MG63 (cell line): ENCODE data around the gene SLC6A18. TPM values are rescaled to one million over a fixed set of nuclear protein-coding genes. Genes with fewer than 3 reads are reported as not detected.

Experiments used
- DNase-seq: peaks from one replicate; pipeline ENCODE4 v3.0.0-alpha.2; 2020
- H3K27me3 ChIP-seq: fragments of 250-450 bp; sonication (Bioruptor Pico); 2 replicates; pipeline ENCODE4 v1.5.1; 2020; ENCODE audit warnings: mild to moderate bottlenecking, moderate library complexity
- H3K36me3 ChIP-seq: fragments of 250-450 bp; sonication (Bioruptor Pico); 2 replicates; pipeline ENCODE4 v1.5.1; 2020; ENCODE audit warnings: mild to moderate bottlenecking, moderate library complexity
- H3K4me3 ChIP-seq: fragments of 250-450 bp; sonication (Bioruptor Pico); 2 replicates; pipeline ENCODE4 v1.5.1; 2020; ENCODE audit warnings: mild to moderate bottlenecking, moderate library complexity
- H3K9me3 ChIP-seq: fragments of 250-450 bp; sonication (Bioruptor Pico); 2 replicates; pipeline ENCODE4 v1.5.1; 2020; ENCODE audit warnings: mild to moderate bottlenecking, moderate library complexity
- total RNA-seq: library from RNA; depleted of rRNA; stranded (reverse); fragments of >200 nt; shearing (Covaris generic); gene quantifications from 2 replicates; pipeline ENCODE4 v1.2.3, GENCODE V29; 2014; ENCODE audit warnings: low replicate concordance

The SLC6A18 gene
- total RNA-seq, 1 experiment from 2014 or later: not detected

- Histone ChIP-seq H3K27me3 (peaks cover 65% of the 10 kb centered on the region), H3K4me3 (no peak overlapping the region), H3K9me3 (0 out of 2 replicates have a peak, but pooled peaks cover 2% of the 10 kb centered on the region), H3K36me3 (no peaks in the 10 kb centered on the region)
- DNase-seq: no peak
Measured at GRCh38 chr5:1249366-1250280, 24.4 kb downstream of the SLC6A18 start.

GRCh38 chr5:1251678-1252580, 26.7 kb downstream of the SLC6A18 start:
- no peak for DNase-seq
- H3K9me3 ChIP-seq: 0 out of 2 replicates have a peak, but pooled peaks cover 2% of the 10 kb centered on the region

GRCh38 chr5:1252681-1253080, 27.5 kb downstream of the SLC6A18 start:
- Histone ChIP-seq H3K36me3 (no peaks in the 10 kb centered on the region), H3K27me3 (peaks cover 34% of the 10 kb centered on the region), H3K9me3 (no peaks in the 10 kb centered on the region), H3K4me3 (no peak overlapping the region)
- DNase-seq: no peak

More at GRCh38 chr5:1251678-1252580, 26.7 kb downstream of the SLC6A18 start:
- no peaks in the 10 kb centered on the region for H3K36me3 ChIP-seq
- no peak overlapping the region for H3K4me3 ChIP-seq
- peaks cover 42% of the 10 kb centered on the region for H3K27me3 ChIP-seq

DNA sequence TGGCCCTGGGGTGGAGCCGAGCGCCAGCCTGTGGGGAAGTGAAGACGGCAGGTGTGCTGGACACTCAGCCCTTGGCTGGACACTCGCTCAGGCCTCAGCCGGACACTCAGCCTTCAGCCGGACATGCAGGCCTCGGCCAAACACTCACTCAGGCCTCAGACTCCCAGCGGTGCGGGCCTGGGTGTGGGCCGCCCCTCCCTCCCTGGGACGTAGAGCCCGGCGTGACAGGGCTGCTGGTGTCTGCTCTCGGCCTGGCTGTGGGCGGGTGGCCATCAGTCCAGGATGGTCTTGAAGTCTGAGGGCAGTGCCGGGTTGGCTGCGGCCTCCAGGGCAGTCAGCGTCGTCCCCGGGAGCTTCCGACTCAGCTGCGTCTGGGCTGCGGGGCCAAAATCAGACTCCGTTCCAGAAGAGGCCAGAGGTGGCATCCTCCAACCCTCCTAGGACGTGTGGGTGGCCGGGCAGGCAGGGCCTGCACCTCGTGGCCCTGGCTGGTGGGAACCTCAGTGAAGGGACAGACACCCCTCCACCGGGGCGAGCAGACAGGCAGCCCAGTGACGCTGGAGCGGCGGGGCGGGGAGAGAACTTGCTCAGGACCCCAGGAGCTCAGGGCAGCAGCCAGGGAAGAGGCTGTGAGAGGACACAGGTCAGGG, 28.4 kb downstream of the SLC6A18 start:
- no peaks in the 10 kb centered on the region for H3K36me3 ChIP-seq

DNA sequence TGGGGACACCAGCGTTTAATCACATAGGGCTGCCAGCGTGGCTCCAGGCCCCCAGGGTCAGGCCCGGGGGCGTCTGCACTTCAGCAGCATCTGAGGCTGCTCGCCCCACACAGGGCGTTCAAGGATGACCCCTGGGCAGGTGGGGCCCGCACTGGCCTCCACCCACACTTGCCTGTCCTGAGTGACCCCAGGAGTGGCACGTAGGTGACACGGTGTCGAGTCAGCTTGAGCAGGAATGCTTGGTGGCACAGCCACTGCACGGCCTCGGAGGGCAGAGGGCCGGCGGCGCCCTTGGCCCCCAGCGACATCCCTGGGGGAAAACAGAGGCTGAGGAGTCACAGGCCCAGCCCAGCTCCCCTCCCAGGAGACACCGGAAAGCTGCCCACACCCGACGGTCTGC, 29.0 kb downstream of the SLC6A18 start:
- no peaks in the 10 kb centered on the region for H3K36me3 ChIP-seq
- peaks cover 19% of the 10 kb centered on the region for H3K27me3 ChIP-seq
- no peak overlapping the region for H3K4me3 ChIP-seq
- no peaks in the 10 kb centered on the region for H3K9me3 ChIP-seq
- no peak for DNase-seq

More for the DNA sequence above, 28.4 kb downstream of the SLC6A18 start:
- H3K4me3 ChIP-seq: no peak overlapping the region
- H3K9me3 ChIP-seq: no peaks in the 10 kb centered on the region
- no peak for DNase-seq
- H3K27me3 ChIP-seq: peaks cover 25% of the 10 kb centered on the region

DNA sequence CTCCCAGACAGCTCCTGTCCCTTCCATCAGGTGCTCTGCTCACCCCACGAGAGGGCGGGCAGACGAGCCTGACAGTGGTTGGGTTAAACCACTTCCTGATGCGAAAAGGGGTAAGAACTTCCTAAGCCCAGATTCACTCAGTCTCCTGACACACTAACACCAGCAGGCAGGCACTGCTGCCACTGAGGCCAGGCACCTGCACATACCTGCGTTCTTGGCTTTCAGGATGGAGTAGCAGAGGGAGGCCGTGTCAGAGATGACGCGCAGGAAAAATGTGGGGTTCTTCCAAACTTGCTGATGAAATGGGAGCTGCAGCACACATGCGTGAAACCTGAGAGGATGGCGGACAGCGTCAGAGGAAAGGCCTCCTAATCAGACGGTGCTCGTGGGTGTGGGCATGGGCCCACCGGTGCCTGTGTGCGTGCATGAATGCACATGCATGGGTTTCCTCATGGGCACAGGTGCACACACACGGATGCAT, 29.9 kb downstream of the SLC6A18 start:
- Histone ChIP-seq H3K4me3 (no peak overlapping the region), H3K9me3 (no peaks in the 10 kb centered on the region), H3K27me3 (peaks cover 10% of the 10 kb centered on the region; the same call in 1 of the 2 replicates), H3K36me3 (no peaks in the 10 kb centered on the region)
- DNase-seq: no peak

- no peaks in the 10 kb centered on the region for H3K36me3 ChIP-seq
- H3K27me3 ChIP-seq: peaks cover 3% of the 10 kb centered on the region; the same call in 1 of the 2 replicates
- H3K9me3 ChIP-seq: no peaks in the 10 kb centered on the region
- H3K4me3 ChIP-seq: no peak overlapping the region
- DNase-seq: no peak
Measured at GRCh38 chr5:1256776-1257175, 31.6 kb downstream of the SLC6A18 start.

GRCh38 chr5:1257363-1257762, 32.2 kb downstream of the SLC6A18 start:
- Histone ChIP-seq H3K9me3 (no peaks in the 10 kb centered on the region), H3K36me3 (no peaks in the 10 kb centered on the region), H3K4me3 (no peak overlapping the region), H3K27me3 (no peaks in the 10 kb centered on the region; the same call in 1 of the 2 replicates)
- DNase-seq: no peak

GRCh38 chr5:1257841-1258240, 32.7 kb downstream of the SLC6A18 start:
- Histone ChIP-seq H3K9me3 (no peaks in the 10 kb centered on the region), H3K4me3 (no peak overlapping the region), H3K36me3 (no peaks in the 10 kb centered on the region), H3K27me3 (no peaks in the 10 kb centered on the region; the same call in 1 of the 2 replicates)
- DNase-seq: no peak

GRCh38 chr5:1259806-1260480, 34.8 kb downstream of the SLC6A18 start:
- Histone ChIP-seq H3K27me3 (no peaks in the 10 kb centered on the region; the same call in 1 of the 2 replicates), H3K9me3 (no peaks in the 10 kb centered on the region), H3K36me3 (no peaks in the 10 kb centered on the region; the same call in 1 of the 2 replicates), H3K4me3 (no peak overlapping the region)
- DNase-seq: no peak

GRCh38 chr5:1261643-1262042, 36.5 kb downstream of the SLC6A18 start:
- Histone ChIP-seq H3K4me3 (no peak overlapping the region), H3K36me3 (no peaks in the 10 kb centered on the region; the same call in 1 of the 2 replicates), H3K27me3 (peaks cover 2% of the 10 kb centered on the region; the same call in 1 of the 2 replicates), H3K9me3 (no peaks in the 10 kb centered on the region)
- no peak for DNase-seq

DNA sequence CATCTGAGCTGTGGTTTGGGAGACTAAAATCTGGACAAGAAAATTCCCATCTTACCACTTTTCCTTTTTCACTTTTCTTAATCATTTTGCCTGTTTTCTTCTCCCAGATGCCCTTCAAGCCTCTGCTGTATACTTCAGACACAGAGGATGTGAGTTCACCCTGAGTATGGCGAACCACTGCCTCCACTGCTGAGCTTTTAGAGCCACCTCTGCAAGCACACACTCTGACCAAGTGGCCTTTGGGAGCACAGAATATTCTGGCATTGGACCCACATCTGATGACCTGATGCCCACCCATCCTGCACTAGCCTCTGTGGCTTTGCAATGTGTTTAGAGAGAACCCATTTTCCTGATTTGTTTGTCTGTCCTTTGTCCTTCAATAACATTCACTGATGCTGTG, 37.2 kb downstream of the SLC6A18 start:
- Histone ChIP-seq H3K27me3 (peaks cover 2% of the 10 kb centered on the region; the same call in 1 of the 2 replicates), H3K4me3 (no peak overlapping the region), H3K36me3 (no peaks in the 10 kb centered on the region; the same call in 1 of the 2 replicates), H3K9me3 (no peaks in the 10 kb centered on the region)
- no peak for DNase-seq

GRCh38 chr5:1264211-1264610, 39.0 kb downstream of the SLC6A18 start:
- no peak overlapping the region for H3K4me3 ChIP-seq
- DNase-seq: no peak
- H3K9me3 ChIP-seq: no peaks in the 10 kb centered on the region
- no peaks in the 10 kb centered on the region; the same call in 1 of the 2 replicates for H3K36me3 ChIP-seq
- peaks cover 2% of the 10 kb centered on the region; the same call in 1 of the 2 replicates for H3K27me3 ChIP-seq

DNA sequence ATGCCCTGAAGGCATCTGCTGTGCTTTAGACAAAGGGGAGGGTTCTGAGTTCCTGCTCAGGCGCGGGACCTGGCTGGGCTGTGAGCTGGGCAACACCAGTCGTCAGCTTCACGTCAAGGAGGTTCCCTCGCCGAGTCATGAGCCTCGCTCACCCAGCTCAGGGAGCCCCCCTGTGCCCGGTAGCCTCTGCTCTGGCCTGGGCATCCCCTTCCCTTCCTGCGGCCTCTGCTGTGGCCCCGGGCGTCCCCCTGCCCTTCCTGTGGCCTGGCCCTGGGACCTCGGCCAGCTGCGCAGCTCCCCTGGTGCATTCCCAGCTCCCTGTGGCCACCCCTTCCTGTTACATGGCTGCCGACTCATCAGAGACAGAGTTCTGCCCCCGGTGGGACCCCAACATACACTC, 39.8 kb downstream of the SLC6A18 start:
- H3K36me3 ChIP-seq: no peaks in the 10 kb centered on the region; the same call in 1 of the 2 replicates
- DNase-seq: no peak
- H3K9me3 ChIP-seq: no peaks in the 10 kb centered on the region
- H3K27me3 ChIP-seq: peaks cover 2% of the 10 kb centered on the region; the same call in 1 of the 2 replicates
- H3K4me3 ChIP-seq: no peak overlapping the region
